SK-N-SH (cell line): ENCODE data around the gene TAS2R42. TPM values are rescaled to one million over a fixed set of nuclear protein-coding genes. Genes with fewer than 3 reads are reported as not detected.

Source experiments
- CTCF ChIA-PET: fragments of 300-600, 350-600 bp; formaldehyde crosslinking; extraction: SDS; loops from one replicate; lab custom pipeline; 2021; lab: Yijun Ruan, JAX
- POLR2A ChIA-PET: fragments of 350-600 bp; sonication (Branson Sonifier 250); formaldehyde crosslinking; extraction: SDS; loops from one replicate; lab custom pipeline; 2020; ENCODE audit warnings: antibody characterized with exemption, inconsistent platforms; lab: Yijun Ruan, JAX
- DNase-seq: peaks from one replicate; pipeline ENCODE4 v3.0.0; 2012
- H2AFZ ChIP-seq: fragments of 200-600 bp; sonication (generic); 2 replicates; pipeline ENCODE4 v1.8.1; 2016; ENCODE audit warnings: antibody characterized with exemption, mild to moderate bottlenecking, low read depth
- H3F3A ChIP-seq: fragments of 200-600 bp; sonication (generic); replicated peaks from 2 replicates; pipeline ENCODE3; 2016; ENCODE audit warnings: antibody characterized with exemption, mild to moderate bottlenecking; ENCODE audit not compliant: insufficient read depth
- H3K27ac ChIP-seq, 2 experiments: fragments of 200-500 bp in 1 of 2; fragments of 200-600 bp in 1 of 2; sonication (Bioruptor generic) in 1 of 2; sonication (generic), shearing (Covaris generic) in 1 of 2; 2 replicates each; pipeline versions ENCODE4 v1.5.1 to v1.6.1; 2014 to 2016; ENCODE audit warnings: low read depth in 2 of 2, inconsistent platforms in 1 of 2, low read length in 1 of 2, mild to moderate bottlenecking in 1 of 2, mixed read lengths in 1 of 2
- H3K27me3 ChIP-seq: fragments of 200-600 bp; sonication (generic), shearing (Covaris generic); 2 replicates; pipeline ENCODE4 v1.6.1; 2016; ENCODE audit warnings: mixed run types; ENCODE audit not compliant: insufficient read depth
- H3K36me3 ChIP-seq, 2 experiments: fragments of 200-500 bp in 1 of 2; fragments of 200-600 bp in 1 of 2; sonication (Bioruptor generic) in 1 of 2; sonication (generic) in 1 of 2; replicated peaks in 1 of 2; 2 replicates each; pipeline versions ENCODE3 to v1.5.1; 2014 to 2016; ENCODE audit warnings: low read length in 1 of 2, mild to moderate bottlenecking in 1 of 2; ENCODE audit not compliant: insufficient read depth in 2 of 2, control insufficient read depth in 1 of 2
- H3K4me1 ChIP-seq, 2 experiments: fragments of 200-500 bp in 1 of 2; fragments of 200-600 bp in 1 of 2; sonication (Bioruptor generic) in 1 of 2; sonication (generic), shearing (Covaris generic) in 1 of 2; 2 replicates each; pipeline versions ENCODE4 v1.5.1 to v1.6.1; 2014 to 2016; ENCODE audit warnings: low read depth in 1 of 2, low read length in 1 of 2, mixed run types in 1 of 2; ENCODE audit not compliant: insufficient read depth in 2 of 2, control insufficient read depth in 1 of 2
- H3K4me2 ChIP-seq: fragments of 200-600 bp; sonication (generic), shearing (Covaris generic); 2 replicates; pipeline ENCODE4 v1.6.1; 2017; ENCODE audit warnings: mixed run types
- H3K4me3 ChIP-seq, 2 experiments: fragments of 200-500 bp in 1 of 2; fragments of 200-600 bp in 1 of 2; sonication (Bioruptor generic) in 1 of 2; sonication (generic), shearing (Covaris generic) in 1 of 2; 2 replicates each; pipeline versions ENCODE4 v1.5.1 to v1.8.1; 2014 to 2016; ENCODE audit warnings: low read depth in 2 of 2, inconsistent platforms in 1 of 2, low read length in 1 of 2, mild to moderate bottlenecking in 1 of 2, mixed read lengths in 1 of 2, moderate library complexity in 1 of 2
- H3K79me2 ChIP-seq: fragments of 200-600 bp; sonication (generic); 2 replicates; pipeline ENCODE4 v1.8.1; 2017; ENCODE audit warnings: mild to moderate bottlenecking; ENCODE audit not compliant: insufficient read depth
- H3K9ac ChIP-seq: fragments of 200-600 bp; sonication (generic); 2 replicates; pipeline ENCODE4 v1.6.1; 2017; ENCODE audit warnings: mixed run types
- H3K9me2 ChIP-seq: fragments of 200-600 bp; sonication (generic); 2 replicates; pipeline ENCODE4 v1.6.1; 2017; ENCODE audit warnings: mixed run types
- H3K9me3 ChIP-seq: fragments of 200-600 bp; sonication (generic); 2 replicates; pipeline ENCODE4 v1.6.1; 2017; ENCODE audit warnings: mixed run types, mild to moderate bottlenecking, moderate library complexity
- H4K20me1 ChIP-seq: fragments of 200-600 bp; sonication (generic); 2 replicates; pipeline ENCODE4 v1.6.1; 2017; ENCODE audit warnings: mild to moderate bottlenecking, mixed run types; ENCODE audit not compliant: insufficient read depth
- CHD2 ChIP-seq: fragments of 150-350 bp; IDR thresholded peaks from 2 replicates; pipeline ENCODE4 v1.6.1; 2018; ENCODE audit warnings: low read length; ENCODE audit not compliant: partially characterized antibody
- CTCF ChIP-seq: fragments of 200-600 bp; sonication (generic); IDR thresholded peaks from 2 replicates; pipeline ENCODE4 v1.6.1; 2017; ENCODE audit warnings: antibody characterized with exemption, mild to moderate bottlenecking, moderate library complexity
- ELF1 ChIP-seq: IDR thresholded peaks from 2 replicates; pipeline ENCODE4 v1.4.0; 2012
- EZH2phosphoT487 ChIP-seq: fragments of 200-600 bp; sonication (generic); IDR thresholded peaks from 2 replicates; pipeline ENCODE4 v1.6.1; 2017; ENCODE audit warnings: low read depth, mixed run types, mild to moderate bottlenecking, antibody characterized with exemption, moderate library complexity, borderline replicate concordance
- FOXJ3 ChIP-seq: sonication (generic); formaldehyde crosslinking; IDR thresholded peaks from 2 replicates; pipeline ENCODE4 v1.5.1; 2020; ENCODE audit warnings: mild to moderate bottlenecking, missing genetic modification reagents
- MAX ChIP-seq: IDR thresholded peaks from 2 replicates; pipeline ENCODE4 v1.4.0; 2012; ENCODE audit warnings: low read depth
- NFIC ChIP-seq: IDR thresholded peaks from 2 replicates; pipeline ENCODE4 v1.4.0; 2012; ENCODE audit warnings: borderline replicate concordance
- POLR2AphosphoS5 ChIP-seq: IDR thresholded peaks from 2 replicates; pipeline ENCODE4 v1.6.1; 2012; ENCODE audit warnings: low read depth, low read length
- RAD21 ChIP-seq: IDR thresholded peaks from 2 replicates; pipeline ENCODE4 v1.6.1; 2012; ENCODE audit warnings: mild to moderate bottlenecking, low read length
- RFX5 ChIP-seq: IDR thresholded peaks from 2 replicates; pipeline ENCODE4 v1.6.1; 2012; ENCODE audit warnings: mild to moderate bottlenecking, improper control_type of control experiment, low read length
- RXRA ChIP-seq: IDR thresholded peaks from 2 replicates; pipeline ENCODE4 v1.4.0; 2012; ENCODE audit warnings: low read depth, mild to moderate bottlenecking, borderline replicate concordance
- SIN3A ChIP-seq: IDR thresholded peaks from 2 replicates; pipeline ENCODE4 v1.6.1; 2012; ENCODE audit warnings: low read depth, mild to moderate bottlenecking, low read length, moderate library complexity, borderline replicate concordance
- SMC3 ChIP-seq: IDR thresholded peaks from 2 replicates; pipeline ENCODE4 v1.6.1; 2012; ENCODE audit warnings: low read depth, low read length, improper control_type of control experiment
- TCF12 ChIP-seq: IDR thresholded peaks from 2 replicates; pipeline ENCODE4 v1.4.0; 2012
- USF2 ChIP-seq: fragments of 150-350 bp; IDR thresholded peaks from 2 replicates; pipeline ENCODE4 v1.6.1; 2017; ENCODE audit warnings: antibody characterized with exemption, low read length, low read depth, borderline replicate concordance
- YY1 ChIP-seq: IDR thresholded peaks from 2 replicates; pipeline ENCODE4 v1.4.0; 2012; ENCODE audit warnings: low read depth, mild to moderate bottlenecking
- WGBS: methylation state at CpG from one replicate; pipeline ENCODE4 v1.1.6; 2017; ENCODE audit warnings: low lambda C conversion rate; 5-methylcytosine and 5-hydroxymethylcytosine counted together
- polyA plus RNA-seq, 3 experiments: library from polyadenylated mRNA; depleted of rRNA; stranded (reverse); fragments of >200 nt; gene quantifications; 2 replicates each; pipeline ENCODE4 v1.2.3, GENCODE V29; 2012

TAS2R42 gene
- polyA plus RNA-seq, 1 of the 3 experiments (the other 2 are of a cell fraction) = not detected

- Histone ChIP-seq H3K36me3 (no peaks in the 10 kb centered on the region), H2AFZ (no peak overlapping the region), H3K27ac (no peak overlapping the region), H3K9me2 (no peaks in the 10 kb centered on the region), H3K4me2 (no peak overlapping the region), H3K9ac (no peak overlapping the region), H3K79me2 (no peaks in the 10 kb centered on the region), H3K9me3 (no peaks in the 10 kb centered on the region), H4K20me1 (no peaks in the 10 kb centered on the region), H3K4me3 (no peak overlapping the region; a peak in 1 of 4 replicates), H3K4me1 (no peaks in the 10 kb centered on the region), H3K27me3 (no peaks in the 10 kb centered on the region), H3F3A (no peaks in the 10 kb centered on the region)
- ChIA-PET CTCF (interaction anchor here (0.7 to 7.2 kb wide), 10 partner anchors 9 to 457 kb away, joined by 3 to 59 read pairs (median 4); no protein-coding TSS in a partner anchor), POLR2A (no interaction called here)
- TF ChIP-seq CTCF (peak; percentile 75), SMC3 (peak; percentile 73), YY1 (no peak), RAD21 (peak; percentile 69)
- WGBS = 24% methylated on average over 5 of the region's 5 CpGs
- DNase-seq = peak; percentile 40
Measured at GRCh38 chr12:11228296-11228879, 41.7 kb upstream of the TAS2R42 start.

- Histone ChIP-seq H3K27ac (no peak overlapping the region), H3K9me3 (no peaks in the 10 kb centered on the region), H3K4me2 (no peak overlapping the region), H3K4me1 (no peaks in the 10 kb centered on the region), H3K36me3 (no peaks in the 10 kb centered on the region), H3K9ac (no peak overlapping the region), H3K27me3 (no peaks in the 10 kb centered on the region), H4K20me1 (no peaks in the 10 kb centered on the region), H3K79me2 (no peaks in the 10 kb centered on the region), H2AFZ (no peak overlapping the region), H3K4me3 (no peak overlapping the region), H3F3A (no peaks in the 10 kb centered on the region), H3K9me2 (no peaks in the 10 kb centered on the region)
- no peak for TF ChIP-seq SMC3
- no peak for TF ChIP-seq FOXJ3 (CRISPR knock-in tag)
- no peak for TF ChIP-seq POLR2AphosphoS5
- TF ChIP-seq NFIC = no peak
- no peak for TF ChIP-seq ELF1
- no peak for TF ChIP-seq CHD2
- no peak for TF ChIP-seq SIN3A
- TF ChIP-seq MAX = no peak
- TF ChIP-seq TCF12 = no peak
- no peak for TF ChIP-seq USF2
- TF ChIP-seq RXRA = no peak
- TF ChIP-seq EZH2phosphoT487 = no peak
- no peak for TF ChIP-seq RFX5
- WGBS = 48% methylated on average over 4 of the region's 4 CpGs
- DNase-seq = no peak
- ChIA-PET CTCF (interaction anchor here (1.1 to 7.2 kb wide), 5 partner anchors 8 to 279 kb away, joined by 4 to 59 read pairs (median 6); no protein-coding TSS in a partner anchor), POLR2A (no interaction called here)
Measured at GRCh38 chr12:11227373-11227772, 40.6 kb upstream of the TAS2R42 start.
